Esophagus muscularis mucosa (tissue), 4 donors: ENCODE results near the gene CNGA3. TPM values are rescaled to one million over a fixed set of nuclear protein-coding genes. Genes with fewer than 3 reads are reported as not detected.

Source experiments
- DNase-seq: peaks from one replicate; pipeline ENCODE4 v3.0.0-alpha.2; 2017; ENCODE audit errors: extremely low spot score
- H3K27ac ChIP-seq, 4 donors: fragments of 200-600 bp; sonication (generic); replicated peaks in 1 of 4; 1 replicate in 3 of 4; 2 replicates in 1 of 4; pipeline ENCODE4 v1.5.1; 2016 to 2019; ENCODE audit warnings: mild to moderate bottlenecking in 1 of 4
- H3K27me3 ChIP-seq, 4 donors: fragments of 200-600 bp; sonication (generic); one replicate each; pipeline versions ENCODE4 v1.5.1 to v1.6.0; 2016 to 2019
- H3K36me3 ChIP-seq, 4 donors: fragments of 200-600 bp; sonication (generic); one replicate each; pipeline ENCODE4 v1.5.1; 2016 to 2019
- H3K4me1 ChIP-seq, 4 donors: fragments of 200-600 bp; sonication (generic); one replicate each; pipeline ENCODE4 v1.5.1; 2016 to 2019
- H3K4me3 ChIP-seq, 4 donors: fragments of 200-600 bp; sonication (generic); 1 replicate in 2 of 4; 2 replicates in 2 of 4; pipeline ENCODE4 v1.5.1; 2016 to 2019; ENCODE audit warnings: mild to moderate bottlenecking in 4 of 4, moderate library complexity in 1 of 4
- H3K9me3 ChIP-seq, 4 donors: fragments of 200-600 bp; sonication (generic); 1 replicate in 3 of 4; 2 replicates in 1 of 4; pipeline ENCODE4 v1.5.1; 2016 to 2019
- EP300 ChIP-seq: sonication (generic); formaldehyde crosslinking; IDR thresholded peaks from one replicate; pipeline ENCODE4 v1.6.1; 2017; ENCODE audit warnings: antibody characterized with exemption
- POLR2A ChIP-seq: fragments of 450-650 bp; IDR thresholded peaks from one replicate; pipeline ENCODE4 v1.6.1; 2017; ENCODE audit warnings: antibody characterized with exemption, moderate library complexity, mild to moderate bottlenecking, low read depth
- POLR2AphosphoS5 ChIP-seq, 2 donors: sonication (generic); formaldehyde crosslinking; IDR thresholded peaks; one replicate each; pipeline ENCODE4 v1.6.1; 2017; ENCODE audit warnings: antibody characterized with exemption in 2 of 2
- WGBS: methylation state at CpG from one replicate; pipeline ENCODE4 v1.1.5; 2018; 5-methylcytosine and 5-hydroxymethylcytosine counted together
- intact Hi-C: fragments of 100-400 bp; cut with DNase I; formaldehyde crosslinking; loops from one replicate; pipeline ENCODE4 v1.15.1; 2023
- total RNA-seq, 4 donors: library from RNA; depleted of rRNA; stranded (reverse); fragments of >200 nt; gene quantifications; one replicate each; pipeline versions ENCODE4 v1.1.0 to v1.2.1, GENCODE V29; 2016
- TF ChIP-seq, protein P1 (sequence below), 3 experiments: fragments of 200-600 bp in 2 of 3; fragments of 450-650 bp in 1 of 3; sonication (generic) in 2 of 3; IDR thresholded peaks; one replicate each; pipeline ENCODE4 v1.5.1; 2017 to 2019; ENCODE audit warnings: antibody characterized with exemption in 3 of 3, mild to moderate bottlenecking in 2 of 3, moderate library complexity in 1 of 3

Gene CNGA3
- total RNA-seq, 4 donors from 2014 or later: 2.5 to 13.7 (median 6.6) TPM

DNA sequence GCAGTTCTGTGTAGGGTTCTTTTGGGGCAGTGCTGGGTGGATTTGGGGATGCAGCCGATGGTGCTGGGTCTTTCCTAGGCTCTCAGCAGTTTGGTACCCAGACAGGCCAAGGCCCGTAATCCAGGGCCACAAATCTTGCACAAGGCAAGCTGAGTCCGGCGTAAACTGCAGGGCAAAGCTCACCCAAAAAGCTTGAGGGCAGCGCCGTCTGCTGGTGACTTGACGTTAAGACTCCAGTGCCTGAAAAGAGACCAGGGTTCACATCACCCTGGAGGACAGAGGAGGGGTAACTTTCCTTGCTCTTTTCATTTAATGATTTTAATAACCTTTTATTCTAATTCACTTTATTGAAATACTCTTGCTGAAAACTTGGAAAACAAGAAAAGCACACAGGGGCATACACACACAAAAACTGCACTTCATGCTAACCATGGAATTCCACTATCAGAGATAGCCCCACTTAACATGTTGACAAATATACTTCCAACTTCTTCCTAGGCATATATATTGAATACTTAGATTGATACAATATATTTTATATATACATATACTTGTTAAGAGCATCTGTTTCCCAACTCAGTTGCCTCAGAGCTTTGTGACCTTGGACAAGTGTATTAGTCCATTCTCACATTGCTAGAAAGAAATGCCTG, 38.9 kb downstream of the CNGA3 start:
- TF ChIP-seq, protein P1, sequence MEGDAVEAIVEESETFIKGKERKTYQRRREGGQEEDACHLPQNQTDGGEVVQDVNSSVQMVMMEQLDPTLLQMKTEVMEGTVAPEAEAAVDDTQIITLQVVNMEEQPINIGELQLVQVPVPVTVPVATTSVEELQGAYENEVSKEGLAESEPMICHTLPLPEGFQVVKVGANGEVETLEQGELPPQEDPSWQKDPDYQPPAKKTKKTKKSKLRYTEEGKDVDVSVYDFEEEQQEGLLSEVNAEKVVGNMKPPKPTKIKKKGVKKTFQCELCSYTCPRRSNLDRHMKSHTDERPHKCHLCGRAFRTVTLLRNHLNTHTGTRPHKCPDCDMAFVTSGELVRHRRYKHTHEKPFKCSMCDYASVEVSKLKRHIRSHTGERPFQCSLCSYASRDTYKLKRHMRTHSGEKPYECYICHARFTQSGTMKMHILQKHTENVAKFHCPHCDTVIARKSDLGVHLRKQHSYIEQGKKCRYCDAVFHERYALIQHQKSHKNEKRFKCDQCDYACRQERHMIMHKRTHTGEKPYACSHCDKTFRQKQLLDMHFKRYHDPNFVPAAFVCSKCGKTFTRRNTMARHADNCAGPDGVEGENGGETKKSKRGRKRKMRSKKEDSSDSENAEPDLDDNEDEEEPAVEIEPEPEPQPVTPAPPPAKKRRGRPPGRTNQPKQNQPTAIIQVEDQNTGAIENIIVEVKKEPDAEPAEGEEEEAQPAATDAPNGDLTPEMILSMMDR (IDR thresholded peaks at IDR 0.05): peak; percentile 87 to 94 (median 90)
- TF ChIP-seq POLR2A: no peak
- Histone ChIP-seq H3K27ac (no peak overlapping the region), H3K4me1 (no peaks in the 10 kb centered on the region), H3K9me3 (no peaks in the 10 kb centered on the region), H3K27me3 (no peaks in the 10 kb centered on the region), H3K4me3 (no peak overlapping the region), H3K36me3 (no peaks in the 10 kb centered on the region)
- 7% methylated on average over 7 of the region's 7 CpGs for WGBS
- intact Hi-C loops: loop anchor here (2.0 to 10.0 kb wide), 2 partner anchors 578 to 680 kb away; no protein-coding TSS in a partner anchor
- peak; percentile 93 for DNase-seq

DNA sequence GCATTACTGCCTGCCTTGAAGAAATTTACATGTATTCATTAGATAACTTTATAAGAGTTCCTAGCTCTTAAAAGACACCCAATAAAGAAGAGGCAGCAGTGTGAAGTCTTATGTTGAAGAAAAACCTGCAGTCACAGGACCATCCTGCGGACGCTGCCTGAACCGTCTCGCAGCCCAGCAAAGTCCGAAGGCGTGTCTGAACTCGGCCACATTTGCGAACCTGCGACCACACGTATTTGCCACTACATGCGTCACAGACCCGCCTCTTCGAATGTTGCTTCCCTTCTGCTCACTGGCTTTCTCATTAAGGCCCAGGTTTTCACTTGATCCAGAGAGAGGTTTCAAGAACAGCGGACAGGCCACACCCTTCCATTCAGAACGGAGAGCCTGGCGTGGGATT, 41.2 kb downstream of the CNGA3 start:
- Histone ChIP-seq H3K27ac (no peak overlapping the region), H3K27me3 (no peaks in the 10 kb centered on the region), H3K9me3 (no peaks in the 10 kb centered on the region), H3K36me3 (no peaks in the 10 kb centered on the region), H3K4me1 (no peaks in the 10 kb centered on the region), H3K4me3 (no peak overlapping the region)
- intact Hi-C loops: loop anchor here (10.0 kb wide), 1 partner anchor 683 kb away; no protein-coding TSS in a partner anchor
- TF ChIP-seq POLR2A (no peak), POLR2AphosphoS5 (IDR thresholded peaks at IDR 0.05) (no peak), EP300 (no peak)
- TF ChIP-seq, protein P1 (IDR thresholded peaks at IDR 0.05): no peak
- no peak for DNase-seq
- WGBS: 90% methylated on average over 16 of the region's 16 CpGs

DNA sequence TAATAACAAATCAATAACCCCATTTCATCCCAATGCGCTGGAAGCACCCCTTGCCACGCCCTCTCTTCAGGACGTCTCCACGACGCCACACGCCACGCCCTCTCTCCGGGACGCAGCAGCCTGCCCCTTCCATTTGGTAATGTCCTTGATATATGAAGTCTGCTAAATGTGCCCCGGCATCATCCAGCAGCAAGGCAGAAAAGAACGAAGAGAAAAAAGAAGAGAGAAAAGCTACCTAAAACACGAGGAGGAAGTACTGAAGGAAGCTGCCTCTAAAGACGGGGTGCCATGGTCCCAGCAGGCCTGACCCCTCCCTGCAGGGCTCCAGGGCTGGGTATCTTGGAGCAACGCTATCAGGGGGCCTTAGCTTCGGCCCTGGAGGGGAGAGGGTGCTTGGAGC, 41.8 kb downstream of the CNGA3 start:
- no peaks in the 10 kb centered on the region for H3K4me1 ChIP-seq
- no peaks in the 10 kb centered on the region for H3K36me3 ChIP-seq
- no peaks in the 10 kb centered on the region for H3K9me3 ChIP-seq
- TF ChIP-seq POLR2AphosphoS5 (IDR thresholded peaks at IDR 0.05) (no peak), POLR2A (no peak), EP300 (no peak)
- TF ChIP-seq, protein P1 (IDR thresholded peaks at IDR 0.05): no peak
- no peaks in the 10 kb centered on the region for H3K27me3 ChIP-seq
- intact Hi-C loops: loop anchor here (10.0 kb wide), 1 partner anchor 683 kb away; no protein-coding TSS in a partner anchor
- DNase-seq: no peak
- 88% methylated on average over 15 of the region's 15 CpGs for WGBS
- H3K27ac ChIP-seq: no peak overlapping the region
- no peak overlapping the region for H3K4me3 ChIP-seq

DNA sequence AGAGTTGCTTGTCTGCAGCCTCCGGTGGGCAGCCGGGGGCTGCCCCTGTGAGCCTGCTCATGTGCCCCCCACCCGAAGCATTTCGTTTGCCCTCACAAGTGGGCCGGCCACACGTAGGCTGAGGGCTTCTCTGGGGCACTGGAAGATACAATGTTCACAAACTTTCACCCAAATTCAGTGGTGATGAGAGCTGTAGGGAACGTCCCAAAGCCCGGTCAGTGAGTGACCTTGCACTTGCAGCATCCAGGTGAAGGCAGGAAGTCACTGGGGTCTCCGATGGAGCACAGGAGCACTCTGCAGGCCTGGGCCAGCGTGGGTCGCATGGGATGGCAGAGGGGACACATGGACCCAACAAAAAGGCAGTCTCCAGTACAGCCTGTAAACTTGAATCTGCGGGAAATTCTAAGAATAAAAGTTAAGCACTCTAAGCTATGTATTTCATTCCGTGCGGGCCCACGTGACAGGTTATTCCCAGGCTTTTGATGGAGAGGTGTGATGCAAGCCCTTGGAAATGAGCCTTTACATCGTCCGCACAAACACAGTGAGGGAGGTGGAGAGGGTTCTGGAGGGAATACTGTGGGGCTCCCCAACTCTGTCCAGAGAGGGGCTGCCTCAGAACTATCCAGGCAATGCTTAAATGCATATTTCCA, 42.5 kb downstream of the CNGA3 start:
- no peak overlapping the region for H3K4me3 ChIP-seq
- H3K9me3 ChIP-seq: no peaks in the 10 kb centered on the region
- intact Hi-C loops: loop anchor here (10.0 kb wide), 1 partner anchor 684 kb away; no protein-coding TSS in a partner anchor
- no peaks in the 10 kb centered on the region for H3K36me3 ChIP-seq
- no peak for DNase-seq
- TF ChIP-seq POLR2AphosphoS5 (IDR thresholded peaks at IDR 0.05) (no peak), EP300 (no peak), POLR2A (no peak)
- TF ChIP-seq, protein P1 (IDR thresholded peaks at IDR 0.05): no peak
- 90% methylated on average over 14 of the region's 17 CpGs for WGBS
- H3K4me1 ChIP-seq: no peaks in the 10 kb centered on the region
- no peak overlapping the region for H3K27ac ChIP-seq
- no peaks in the 10 kb centered on the region for H3K27me3 ChIP-seq
